ENCODE measurements around the gene PLXNB2. TPM values are rescaled to one million over a fixed set of nuclear protein-coding genes. Genes with fewer than 3 reads are reported as not detected.
"Not testable (repeated sequence)": the region's sequence is repeated elsewhere in the genome, so short reads cannot be mapped to it uniquely, and the experiment has no call there.

Gene PLXNB2
- total and polyA plus RNA-seq, 7 experiments from 2014 or later = 0.05 to 138 (median 3.5) TPM

- intact Hi-C loops (cut with micrococcal nuclease) = loop anchor here (2.0 to 10.0 kb wide), 4 partner anchors 56 to 672 kb away; partner anchors contain the start of genes MAPK11 (in 1 of the 2) and TUBGCP6 (in 1 of the 2)
- no peaks in the 10 kb centered on the region for H3K36me3 ChIP-seq (ENCODE audit: control insufficient read depth in 2 of 3, insufficient read depth in 3 of 3, low read length in 3 of 3)
- ChIA-PET POLR2A (interaction anchor here (3.5 kb wide), 1 partner anchor 15 kb away, joined by 14 read pairs; no protein-coding TSS in a partner anchor), CTCF (interaction anchor here (0.6 to 1.5 kb wide), 3 partner anchors 13 to 255 kb away, joined by 3 to 4 read pairs (median 3); no protein-coding TSS in a partner anchor)
- no peaks in the 10 kb centered on the region for H3K9me3 ChIP-seq (ENCODE audit: control insufficient read depth in 2 of 3, low read length in 3 of 3)
- ATAC-seq = no peak
- peak overlapping the region in 5 of 9 donors; percentile 45 to 80 (median 55) for H3K27ac Mint-ChIP-seq
- H3K27ac ChIP-seq (ENCODE audit: low read depth, low read length) = peak overlapping the region; percentile 45
- H3K27me3 Mint-ChIP-seq = peaks cover 0 to 33% (median 0%) of the 10 kb centered on the region in 5 donors
- peaks cover 5 to 15% (median 9%) of the 10 kb centered on the region in 7 donors for H3K4me1 Mint-ChIP-seq
- no peaks in the 10 kb centered on the region for H3K27me3 ChIP-seq (ENCODE audit: control insufficient read depth in 2 of 2, insufficient read depth in 2 of 2, low read length in 2 of 2)
- no peaks in the 10 kb centered on the region for H3K9me3 Mint-ChIP-seq
- H3K4me3 ChIP-seq (ENCODE audit: low read length) = no peak overlapping the region
- peak in 1 of 9 donors; percentile 9 for DNase-seq
- H3K4me3 Mint-ChIP-seq = peak overlapping the region; percentile 67 to 87 (median 80)
- H3K36me3 Mint-ChIP-seq = no peaks in the 10 kb centered on the region
- H3K4me1 ChIP-seq (ENCODE audit: control insufficient read depth in 2 of 2, insufficient read depth in 2 of 2, low read length in 2 of 2) = peaks cover 0 to 4% of the 10 kb centered on the region in 2 donors
These were observed 18.9 kb upstream of the PLXNB2 start for GRCh38 chr22:50326225-50326955.

GRCh38 chr22:50325444-50326224 is 18.2 kb upstream of the PLXNB2 start:
- no peaks in the 10 kb centered on the region for H3K36me3 Mint-ChIP-seq
- intact Hi-C loops (cut with micrococcal nuclease) = loop anchor here (2.0 to 10.0 kb wide), 4 partner anchors 55 to 671 kb away; partner anchors contain the start of genes MAPK11 (in 1 of the 2) and TUBGCP6 (in 1 of the 2)
- no peaks in the 10 kb centered on the region for H3K36me3 ChIP-seq (ENCODE audit: control insufficient read depth in 2 of 3, insufficient read depth in 3 of 3, low read length in 3 of 3)
- ATAC-seq (no peak), DNase-seq (no peak)
- H3K27ac Mint-ChIP-seq = peak overlapping the region in 6 of 9 donors; percentile 17 to 79 (median 50)
- no peak overlapping the region for H3K4me3 ChIP-seq (ENCODE audit: low read length)
- H3K9me3 ChIP-seq (ENCODE audit: control insufficient read depth in 2 of 3, low read length in 3 of 3) = no peaks in the 10 kb centered on the region
- H3K27ac ChIP-seq (ENCODE audit: low read depth, low read length) = no peak overlapping the region
- H3K4me1 Mint-ChIP-seq = peaks cover 5 to 15% (median 9%) of the 10 kb centered on the region in 7 donors
- peaks cover 0 to 4% of the 10 kb centered on the region in 2 donors for H3K4me1 ChIP-seq (ENCODE audit: control insufficient read depth in 2 of 2, insufficient read depth in 2 of 2, low read length in 2 of 2)
- ChIA-PET POLR2A (interaction anchor here (0.9 to 1.0 kb wide), 2 partner anchors 11 to 16 kb away, joined by 3 read pairs; no protein-coding TSS in a partner anchor), CTCF (interaction anchor here (1.1 kb wide), 1 partner anchor 255 kb away, joined by 3 read pairs; no protein-coding TSS in a partner anchor)
- peak overlapping the region; percentile 67 to 87 (median 80) for H3K4me3 Mint-ChIP-seq
- H3K27me3 ChIP-seq (ENCODE audit: control insufficient read depth in 2 of 2, insufficient read depth in 2 of 2, low read length in 2 of 2) = no peaks in the 10 kb centered on the region
- no peaks in the 10 kb centered on the region for H3K9me3 Mint-ChIP-seq
- peaks cover 0 to 27% (median 0%) of the 10 kb centered on the region in 5 donors for H3K27me3 Mint-ChIP-seq

GRCh38 chr22:50323900-50324299 is 16.5 kb upstream of the PLXNB2 start:
- H3K9me3 Mint-ChIP-seq = no peaks in the 10 kb centered on the region
- no peak for DNase-seq
- Histone ChIP-seq H3K36me3 (ENCODE audit: control insufficient read depth in 2 of 3, insufficient read depth in 3 of 3, low read length in 3 of 3) (no peaks in the 10 kb centered on the region), H3K9me3 (ENCODE audit: control insufficient read depth in 2 of 3, low read length in 3 of 3) (no peaks in the 10 kb centered on the region), H3K27me3 (ENCODE audit: control insufficient read depth in 2 of 2, insufficient read depth in 2 of 2, low read length in 2 of 2) (no peaks in the 10 kb centered on the region), H3K4me1 (ENCODE audit: control insufficient read depth in 2 of 2, insufficient read depth in 2 of 2, low read length in 2 of 2) (peaks cover 0 to 4% of the 10 kb centered on the region in 2 donors), H3K4me3 (ENCODE audit: low read length) (no peak overlapping the region), H3K27ac (ENCODE audit: low read depth, low read length) (no peak overlapping the region)
- H3K4me3 Mint-ChIP-seq = no peak overlapping the region
- ATAC-seq = no peak
- H3K4me1 Mint-ChIP-seq = peaks cover 5 to 14% (median 9%) of the 10 kb centered on the region in 7 donors
- H3K27ac Mint-ChIP-seq = no peak overlapping the region
- intact Hi-C loops (cut with micrococcal nuclease) = loop anchor here in 1 of 2 donors (10.0 kb wide), 1 partner anchor 669 kb away; no protein-coding TSS in a partner anchor
- H3K27me3 Mint-ChIP-seq = peaks cover 0 to 24% (median 0%) of the 10 kb centered on the region in 5 donors
- no peaks in the 10 kb centered on the region for H3K36me3 Mint-ChIP-seq
- ChIA-PET POLR2A (no interaction called here), CTCF (no interaction called here)

- POLR2A ChIA-PET = interaction anchor here (0.8 to 1.0 kb wide), 2 partner anchors 11 to 14 kb away, joined by 3 to 5 read pairs; no protein-coding TSS in a partner anchor
- DNase-seq; H3K4me3 ChIP-seq (ENCODE audit: low read length); H3K4me1 ChIP-seq (ENCODE audit: control insufficient read depth in 2 of 2, insufficient read depth in 2 of 2, low read length in 2 of 2); ATAC-seq; H3K4me3 Mint-ChIP-seq; H3K27me3 ChIP-seq (ENCODE audit: control insufficient read depth in 2 of 2, insufficient read depth in 2 of 2, low read length in 2 of 2); H3K36me3 Mint-ChIP-seq; H3K9me3 ChIP-seq (ENCODE audit: control insufficient read depth in 2 of 3, low read length in 3 of 3); H3K36me3 ChIP-seq (ENCODE audit: control insufficient read depth in 2 of 3, insufficient read depth in 3 of 3, low read length in 3 of 3); H3K9me3 Mint-ChIP-seq; H3K27ac ChIP-seq (ENCODE audit: low read depth, low read length): not testable (repeated sequence)
- H3K27ac Mint-ChIP-seq = peak overlapping the region in 1 of 9 donors; percentile 37
- peaks cover 0 to 24% (median 0%) of the 10 kb centered on the region in 5 donors for H3K27me3 Mint-ChIP-seq
- intact Hi-C loops (cut with micrococcal nuclease) = loop anchor here in 1 of 2 donors (10.0 kb wide), 1 partner anchor 668 kb away; no protein-coding TSS in a partner anchor
- H3K4me1 Mint-ChIP-seq = peaks cover 5 to 13% (median 9%) of the 10 kb centered on the region in 7 donors
- CTCF ChIA-PET = interaction anchor here (0.7 to 0.8 kb wide), 2 partner anchors 22 to 70 kb away, joined by 3 read pairs; no protein-coding TSS in a partner anchor
These were observed 15.1 kb upstream of the PLXNB2 start for GRCh38 chr22:50322382-50323104.

- DNase-seq = no peak
- H3K27ac Mint-ChIP-seq = no peak overlapping the region
These were observed 13.4 kb upstream of the PLXNB2 start for GRCh38 chr22:50320671-50321325.

More at GRCh38 chr22:50320671-50321325, 13.4 kb upstream of the PLXNB2 start:
- Mint-ChIP-seq H3K4me3 (no peak overlapping the region), H3K27me3 (peaks cover 0 to 18% (median 0%) of the 10 kb centered on the region in 5 donors), H3K36me3 (no peaks in the 10 kb centered on the region), H3K4me1 (peaks cover 0 to 5% (median 2%) of the 10 kb centered on the region in 7 donors), H3K9me3 (no peaks in the 10 kb centered on the region)
- CTCF ChIA-PET = no interaction called here
- no peak for ATAC-seq
- Histone ChIP-seq H3K9me3 (ENCODE audit: control insufficient read depth in 2 of 3, low read length in 3 of 3) (no peaks in the 10 kb centered on the region), H3K27me3 (ENCODE audit: control insufficient read depth in 2 of 2, insufficient read depth in 2 of 2, low read length in 2 of 2) (no peaks in the 10 kb centered on the region), H3K36me3 (ENCODE audit: control insufficient read depth in 2 of 3, insufficient read depth in 3 of 3, low read length in 3 of 3) (no peaks in the 10 kb centered on the region), H3K27ac (ENCODE audit: low read depth, low read length) (no peak overlapping the region), H3K4me3 (ENCODE audit: low read length) (no peak overlapping the region), H3K4me1 (ENCODE audit: control insufficient read depth in 2 of 2, insufficient read depth in 2 of 2, low read length in 2 of 2) (no peaks in the 10 kb centered on the region)
- POLR2A ChIA-PET = interaction anchor here (1.4 kb wide), 1 partner anchor 70 kb away, joined by 4 read pairs; the partner anchor contains the start of gene HDAC10
- intact Hi-C loops (cut with micrococcal nuclease) = loop anchor here in 1 of 2 donors (10.0 kb wide), 1 partner anchor 666 kb away; no protein-coding TSS in a partner anchor
